Trophoblast cell (in vitro differentiated cells and primary cell): ENCODE measurements around the gene ATF7.
"Not testable (repeated sequence)": the region's sequence is repeated elsewhere in the genome, so short reads cannot be mapped to it uniquely, and the experiment has no call there.

Experiments
- DNase-seq, 2 donors: peaks; one replicate each; pipeline ENCODE4 v3.0.0-alpha.2; 2016
- H2AFZ ChIP-seq: 2 replicates; pipeline ENCODE4 v1.6.1; 2013; ENCODE audit warnings: low read length, moderate library complexity, mild to moderate bottlenecking; ENCODE audit not compliant: insufficient read depth, poor library complexity
- H2AK5ac ChIP-seq: 2 replicates; pipeline ENCODE4 v1.6.1; 2013; ENCODE audit warnings: mild to moderate bottlenecking, low read length
- H2BK120ac ChIP-seq: 2 replicates; pipeline ENCODE4 v1.6.1; 2013; ENCODE audit warnings: low read length, mild to moderate bottlenecking, moderate library complexity; ENCODE audit not compliant: insufficient read depth, poor library complexity
- H2BK12ac ChIP-seq: 2 replicates; pipeline ENCODE4 v1.6.1; 2013; ENCODE audit warnings: mild to moderate bottlenecking, low read length, moderate library complexity
- H2BK5ac ChIP-seq: 2 replicates; pipeline ENCODE4 v1.6.1; 2013; ENCODE audit warnings: low read length, low read depth, moderate library complexity, mild to moderate bottlenecking; ENCODE audit not compliant: poor library complexity
- H3K14ac ChIP-seq: 2 replicates; pipeline ENCODE4 v1.6.1; 2013; ENCODE audit warnings: mild to moderate bottlenecking, low read length
- H3K18ac ChIP-seq: 2 replicates; pipeline ENCODE4 v1.6.1; 2013; ENCODE audit warnings: mild to moderate bottlenecking, low read length
- H3K23ac ChIP-seq: 2 replicates; pipeline ENCODE4 v1.6.1; 2013; ENCODE audit warnings: low read length
- H3K27ac ChIP-seq: 2 replicates; pipeline ENCODE4 v1.5.1; 2013; ENCODE audit warnings: low read depth, mild to moderate bottlenecking, inconsistent platforms, low read length, moderate library complexity
- H3K27me3 ChIP-seq: 2 replicates; pipeline ENCODE4 v1.6.1; 2013; ENCODE audit warnings: inconsistent platforms, mild to moderate bottlenecking, low read length, moderate library complexity; ENCODE audit not compliant: insufficient read depth
- H3K36me3 ChIP-seq, 2 experiments: 1 replicate in 1 of 2; 2 replicates in 1 of 2; pipeline ENCODE4 v1.6.1; 2013; ENCODE audit warnings: low read length in 2 of 2, mild to moderate bottlenecking in 2 of 2, moderate library complexity in 1 of 2; ENCODE audit not compliant: insufficient read depth in 2 of 2, control insufficient read depth in 1 of 2
- H3K4ac ChIP-seq: 2 replicates; pipeline ENCODE4 v1.6.1; 2013; ENCODE audit warnings: low read depth, mild to moderate bottlenecking, low read length, moderate library complexity
- H3K4me1 ChIP-seq, 2 experiments: 1 replicate in 1 of 2; 2 replicates in 1 of 2; pipeline ENCODE4 v1.6.1; 2013; ENCODE audit warnings: low read length in 2 of 2, mild to moderate bottlenecking in 2 of 2, moderate library complexity in 1 of 2; ENCODE audit not compliant: insufficient read depth in 2 of 2, control insufficient read depth in 1 of 2
- H3K4me2 ChIP-seq: 2 replicates; pipeline ENCODE4 v1.6.1; 2013; ENCODE audit warnings: inconsistent platforms, mild to moderate bottlenecking, low read length, moderate library complexity
- H3K4me3 ChIP-seq: 2 replicates; pipeline ENCODE4 v1.5.1; 2013; ENCODE audit warnings: mild to moderate bottlenecking, low read depth, low read length, inconsistent platforms
- H3K79me1 ChIP-seq: one replicate; pipeline ENCODE4 v1.6.1; 2013; ENCODE audit warnings: low read length
- H3K79me2 ChIP-seq: 2 replicates; pipeline ENCODE4 v1.6.1; 2013; ENCODE audit warnings: low read length, mild to moderate bottlenecking; ENCODE audit not compliant: control insufficient read depth, insufficient read depth, poor library complexity
- H3K9ac ChIP-seq: 2 replicates; pipeline ENCODE4 v1.6.1; 2013; ENCODE audit warnings: mild to moderate bottlenecking, low read length
- H3K9me3 ChIP-seq: 2 replicates; pipeline ENCODE4 v1.6.1; 2013; ENCODE audit warnings: low read depth, mild to moderate bottlenecking, control low read depth, inconsistent platforms, low read length; ENCODE audit not compliant: insufficient read depth
- H4K12ac ChIP-seq: 2 replicates; pipeline ENCODE4 v1.6.1; 2013; ENCODE audit warnings: low read depth, mild to moderate bottlenecking, low read length, moderate library complexity
- H4K8ac ChIP-seq: 2 replicates; pipeline ENCODE4 v1.6.1; 2013; ENCODE audit warnings: low read depth, mild to moderate bottlenecking, low read length, moderate library complexity
- H4K91ac ChIP-seq: one replicate; pipeline ENCODE4 v1.6.1; 2013; ENCODE audit warnings: low read depth, mild to moderate bottlenecking, low read length, moderate library complexity
- WGBS: extraction: QIAGEN DNeasy Blood & Tissue Kit; methylation state at CpG from one replicate; pipeline ENCODE4 v1.1.7; 2013; ENCODE audit warnings: missing lambda C conversion rate; ENCODE audit not compliant: insufficient read length, insufficient coverage; ENCODE audit errors: extremely low coverage; 5-methylcytosine and 5-hydroxymethylcytosine counted together

ATF7 gene

DNA sequence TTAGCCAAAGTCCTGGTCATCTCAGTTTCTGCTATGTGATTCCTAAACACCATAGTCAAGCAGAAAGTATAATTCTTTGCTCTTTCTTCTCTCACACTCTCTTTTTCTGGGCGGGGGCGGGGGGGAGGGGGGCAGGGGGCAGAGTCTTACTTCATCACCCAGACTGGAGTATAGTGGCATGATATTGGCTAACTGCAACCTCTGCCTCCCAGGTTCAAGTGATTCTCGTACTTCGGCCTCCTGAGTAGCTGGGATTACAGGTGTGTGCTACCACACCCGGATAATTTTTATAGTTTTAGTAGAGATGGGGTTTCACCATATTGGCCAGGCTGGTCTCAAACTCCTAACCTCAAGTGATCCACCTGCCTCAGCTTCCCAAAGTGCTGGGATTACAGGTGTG, 60.8 kb downstream of the ATF7 start:
- H3K4me3 ChIP-seq, H3K27ac ChIP-seq, H2AK5ac ChIP-seq, H2BK12ac ChIP-seq, H3K9ac ChIP-seq, H2BK120ac ChIP-seq, H4K91ac ChIP-seq, H3K9me3 ChIP-seq, H3K36me3 ChIP-seq, H3K79me1 ChIP-seq, H3K23ac ChIP-seq, H3K4me1 ChIP-seq, H3K27me3 ChIP-seq, H2AFZ ChIP-seq, H4K8ac ChIP-seq, H2BK5ac ChIP-seq, H4K12ac ChIP-seq, H3K14ac ChIP-seq, DNase-seq, H3K18ac ChIP-seq, H3K79me2 ChIP-seq, H3K4ac ChIP-seq, H3K4me2 ChIP-seq: not testable (repeated sequence)
- no CpG with 5 or more reads among the region's 5 CpGs for WGBS

DNA sequence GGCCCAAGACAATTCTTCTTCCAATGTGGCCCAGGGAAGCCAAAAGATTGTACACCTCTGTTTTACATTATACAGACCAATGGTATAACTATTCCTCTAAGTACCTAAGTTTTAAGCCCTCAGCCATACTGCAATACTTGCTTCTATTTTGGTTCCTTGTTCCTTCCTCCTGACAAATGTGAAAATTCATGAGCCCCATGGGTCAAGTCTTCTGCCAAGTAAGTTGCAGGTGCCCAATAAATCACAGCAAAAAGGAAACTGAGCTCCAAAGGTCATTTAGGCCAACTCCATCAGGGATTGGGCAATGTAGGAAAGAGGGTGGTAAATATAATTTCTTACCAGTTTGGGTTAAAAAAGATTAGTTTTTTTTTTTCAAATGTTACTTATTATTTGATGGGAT, 61.2 kb downstream of the ATF7 start:
- Histone ChIP-seq H3K9me3 (no peaks in the 10 kb centered on the region), H3K79me1 (no peaks in the 10 kb centered on the region), H2AK5ac (no peak overlapping the region), H3K4me2 (no peak overlapping the region), H2BK5ac (no peak overlapping the region), H3K79me2 (no peaks in the 10 kb centered on the region), H2BK12ac (no peak overlapping the region), H3K18ac (no peak overlapping the region), H3K4me3 (no peak overlapping the region), H3K9ac (no peak overlapping the region), H3K4ac (no peak overlapping the region), H3K27me3 (no peaks in the 10 kb centered on the region), H4K8ac (no peak overlapping the region), H3K27ac (no peak overlapping the region), H4K12ac (no peak overlapping the region), H4K91ac (no peak overlapping the region), H3K14ac (no peak overlapping the region), H3K36me3 (no peaks in the 10 kb centered on the region), H2AFZ (no peak overlapping the region), H3K23ac (no peak overlapping the region), H3K4me1 (no peaks in the 10 kb centered on the region), H2BK120ac (no peak overlapping the region)
- DNase-seq = no peak

DNA sequence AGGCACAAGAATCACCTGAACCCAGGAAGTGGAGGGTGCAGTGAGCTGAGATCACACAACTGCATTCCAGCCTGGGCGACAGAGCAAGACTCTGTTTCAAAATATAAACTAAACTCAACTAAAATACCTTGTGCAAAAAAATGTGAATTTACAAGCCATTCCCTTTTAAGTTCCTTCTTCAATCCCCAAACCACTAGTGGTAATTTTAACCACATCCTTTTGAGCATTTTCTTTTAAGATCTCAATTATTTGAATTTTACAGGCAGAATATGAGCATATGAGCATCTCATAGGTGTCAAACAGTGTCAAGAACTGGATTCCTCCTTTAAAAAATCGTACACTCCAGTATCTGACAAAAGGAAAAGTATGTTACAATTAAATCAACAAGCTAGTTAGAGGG, 61.9 kb downstream of the ATF7 start:
- WGBS = no CpG with 5 or more reads among the region's 2 CpGs
- no peak overlapping the region for H2BK120ac ChIP-seq
- no peaks in the 10 kb centered on the region for H3K9me3 ChIP-seq
- no peak overlapping the region for H3K18ac ChIP-seq
- H2AK5ac ChIP-seq = no peak overlapping the region
- no peak overlapping the region for H4K91ac ChIP-seq
- H3K79me1 ChIP-seq = no peaks in the 10 kb centered on the region
- H2AFZ ChIP-seq = no peak overlapping the region
- H4K12ac ChIP-seq = no peak overlapping the region
- H2BK12ac ChIP-seq = no peak overlapping the region
- no peak for DNase-seq
- no peak overlapping the region for H4K8ac ChIP-seq
- no peak overlapping the region for H3K4ac ChIP-seq
- H3K9ac ChIP-seq = no peak overlapping the region
- H3K4me3 ChIP-seq = no peak overlapping the region
- no peak overlapping the region for H3K23ac ChIP-seq
- no peaks in the 10 kb centered on the region for H3K36me3 ChIP-seq
- no peak overlapping the region for H2BK5ac ChIP-seq
- H3K14ac ChIP-seq = no peak overlapping the region
- H3K4me2 ChIP-seq = no peak overlapping the region
- no peaks in the 10 kb centered on the region for H3K4me1 ChIP-seq
- H3K27ac ChIP-seq = no peak overlapping the region
- no peaks in the 10 kb centered on the region for H3K27me3 ChIP-seq
- H3K79me2 ChIP-seq = no peaks in the 10 kb centered on the region

DNA sequence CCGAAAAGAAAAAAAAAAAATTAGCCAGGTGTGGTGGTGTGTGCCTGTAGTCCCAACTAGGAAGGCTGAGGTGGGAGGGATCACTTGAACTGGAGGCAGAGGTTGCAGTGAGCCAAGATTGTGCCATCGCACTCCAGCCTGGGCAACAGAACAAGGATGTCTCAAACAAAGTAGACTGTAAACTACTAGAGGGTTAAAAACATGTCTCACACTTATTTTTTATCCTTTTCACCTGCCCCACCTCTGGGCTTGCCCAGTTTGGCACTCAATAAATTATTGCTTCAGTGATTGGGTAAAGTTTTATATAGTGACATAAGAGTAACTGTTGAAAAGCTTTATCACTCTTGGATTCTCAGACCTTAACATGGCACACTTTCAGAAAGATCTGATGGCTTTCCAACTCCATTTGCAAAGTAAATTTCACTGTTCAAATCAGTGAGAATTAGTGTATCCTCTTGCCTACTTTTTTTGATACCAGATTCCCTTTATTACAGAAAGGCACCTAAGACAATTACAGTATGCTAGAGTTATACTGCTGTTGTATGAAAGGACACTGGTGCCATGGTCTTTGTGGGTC, 62.6 kb downstream of the ATF7 start:
- no peak overlapping the region for H3K4ac ChIP-seq
- no peak overlapping the region for H4K12ac ChIP-seq
- H2BK5ac ChIP-seq = no peak overlapping the region
- DNase-seq = no peak
- no peak overlapping the region for H2AFZ ChIP-seq
- H4K91ac ChIP-seq = no peak overlapping the region
- no peak overlapping the region for H3K14ac ChIP-seq
- no peak overlapping the region for H2BK12ac ChIP-seq
- no peaks in the 10 kb centered on the region for H3K9me3 ChIP-seq
- no peak overlapping the region for H2AK5ac ChIP-seq
- no peak overlapping the region for H3K18ac ChIP-seq
- H3K79me2 ChIP-seq = no peaks in the 10 kb centered on the region
- no peak overlapping the region for H3K27ac ChIP-seq
- H3K4me1 ChIP-seq = no peaks in the 10 kb centered on the region
- no peak overlapping the region for H3K4me2 ChIP-seq
- no peak overlapping the region for H4K8ac ChIP-seq
- H3K79me1 ChIP-seq = no peaks in the 10 kb centered on the region
- H2BK120ac ChIP-seq = no peak overlapping the region
- H3K4me3 ChIP-seq = no peak overlapping the region
- H3K9ac ChIP-seq = no peak overlapping the region
- no peaks in the 10 kb centered on the region for H3K36me3 ChIP-seq
- WGBS = no CpG with 5 or more reads among the region's 2 CpGs
- no peaks in the 10 kb centered on the region for H3K27me3 ChIP-seq
- no peak overlapping the region for H3K23ac ChIP-seq
